Muscle layer of colon (tissue), 2 donors: ENCODE measurements around the gene OTOA.
"Not testable (repeated sequence)": the region's sequence is repeated elsewhere in the genome, so short reads cannot be mapped to it uniquely, and the experiment has no call there.

Experiments
- H3K27ac ChIP-seq: one replicate; pipeline ENCODE4 v1.7.0; 2013; ENCODE audit warnings: low read depth, mild to moderate bottlenecking, low read length, moderate library complexity
- H3K27me3 ChIP-seq, 2 donors: one replicate each; pipeline ENCODE4 v1.7.0; 2013; ENCODE audit warnings: low read length in 2 of 2, mild to moderate bottlenecking in 2 of 2; ENCODE audit not compliant: insufficient read depth in 2 of 2, control insufficient read depth in 1 of 2
- H3K36me3 ChIP-seq: one replicate; pipeline ENCODE4 v1.7.0; 2013; ENCODE audit warnings: mild to moderate bottlenecking, low read length; ENCODE audit not compliant: insufficient read depth
- H3K4me1 ChIP-seq: one replicate; pipeline ENCODE4 v1.7.0; 2013; ENCODE audit warnings: mild to moderate bottlenecking, low read length; ENCODE audit not compliant: insufficient read depth
- H3K4me3 ChIP-seq, 2 donors: one replicate each; pipeline ENCODE4 v1.7.0; 2013; ENCODE audit warnings: low read length in 2 of 2, low read depth in 1 of 2, mild to moderate bottlenecking in 1 of 2, moderate library complexity in 1 of 2
- H3K9ac ChIP-seq: one replicate; pipeline ENCODE4 v1.7.0; 2013; ENCODE audit warnings: low read length
- H3K9me3 ChIP-seq: one replicate; pipeline ENCODE4 v1.7.0; 2013; ENCODE audit warnings: mild to moderate bottlenecking, low read length
- donor health status: abdominal sarcoma.
- donor health status: Adenocarcinoma of cecum.

OTOA gene

GRCh38 chr16:21654466-21654865 lies 9.3 kb upstream of the OTOA start:
- Histone ChIP-seq H3K4me3 (no peak overlapping the region), H3K27ac (no peak overlapping the region), H3K27me3 (no peaks in the 10 kb centered on the region), H3K4me1 (no peaks in the 10 kb centered on the region), H3K36me3 (peaks cover 13% of the 10 kb centered on the region), H3K9ac (no peak overlapping the region), H3K9me3 (no peaks in the 10 kb centered on the region)

- peaks cover 13% of the 10 kb centered on the region for H3K36me3 ChIP-seq
- no peaks in the 10 kb centered on the region for H3K27me3 ChIP-seq
- H3K9ac ChIP-seq = no peak overlapping the region
- no peaks in the 10 kb centered on the region for H3K9me3 ChIP-seq
- no peak overlapping the region for H3K27ac ChIP-seq
- no peak overlapping the region for H3K4me3 ChIP-seq
- no peaks in the 10 kb centered on the region for H3K4me1 ChIP-seq
Observed at GRCh38 chr16:21654881-21655280, 8.9 kb upstream of the OTOA start.

GRCh38 chr16:21656795-21657768 lies 6.7 kb upstream of the OTOA start:
- Histone ChIP-seq H3K9ac (no peak overlapping the region), H3K4me3 (no peak overlapping the region), H3K36me3 (peaks cover 13% of the 10 kb centered on the region), H3K27ac (no peak overlapping the region), H3K27me3 (no peaks in the 10 kb centered on the region), H3K9me3 (no peaks in the 10 kb centered on the region), H3K4me1 (no peaks in the 10 kb centered on the region)

- H3K36me3 ChIP-seq = peaks cover 13% of the 10 kb centered on the region
- H3K27ac ChIP-seq = no peak overlapping the region
- H3K9me3 ChIP-seq = no peaks in the 10 kb centered on the region
- no peak overlapping the region for H3K4me3 ChIP-seq
- no peaks in the 10 kb centered on the region for H3K27me3 ChIP-seq
- H3K4me1 ChIP-seq = no peaks in the 10 kb centered on the region
- H3K9ac ChIP-seq = no peak overlapping the region
Observed at GRCh38 chr16:21659124-21659523, 4.6 kb upstream of the OTOA start.

GRCh38 chr16:21664801-21665492 lies 1.2 kb downstream of the OTOA start:
- Histone ChIP-seq H3K9me3 (no peaks in the 10 kb centered on the region), H3K36me3 (no peaks in the 10 kb centered on the region), H3K9ac (no peak overlapping the region), H3K4me3 (no peak overlapping the region), H3K27ac (no peak overlapping the region), H3K27me3 (peaks cover 5 to 6% of the 10 kb centered on the region in 2 donors), H3K4me1 (no peaks in the 10 kb centered on the region)

- H3K27ac ChIP-seq = no peak overlapping the region
- peaks cover 5 to 6% of the 10 kb centered on the region in 2 donors for H3K27me3 ChIP-seq
- H3K36me3 ChIP-seq = no peaks in the 10 kb centered on the region
- H3K4me3 ChIP-seq = no peak overlapping the region
- H3K9ac ChIP-seq = no peak overlapping the region
- H3K9me3 ChIP-seq = no peaks in the 10 kb centered on the region
- H3K4me1 ChIP-seq = no peaks in the 10 kb centered on the region
Observed at GRCh38 chr16:21666772-21667171, 3.0 kb downstream of the OTOA start.

GRCh38 chr16:21667575-21667974 lies 3.8 kb downstream of the OTOA start:
- no peaks in the 10 kb centered on the region for H3K9me3 ChIP-seq
- H3K9ac ChIP-seq = no peak overlapping the region
- H3K27ac ChIP-seq = no peak overlapping the region
- no peaks in the 10 kb centered on the region for H3K36me3 ChIP-seq
- H3K4me1 ChIP-seq = no peaks in the 10 kb centered on the region
- no peak overlapping the region for H3K4me3 ChIP-seq
- H3K27me3 ChIP-seq = peaks cover 5 to 6% of the 10 kb centered on the region in 2 donors

- Histone ChIP-seq H3K36me3 (no peaks in the 10 kb centered on the region), H3K27ac (no peak overlapping the region), H3K9me3 (no peaks in the 10 kb centered on the region), H3K4me1 (no peaks in the 10 kb centered on the region), H3K9ac (no peak overlapping the region), H3K4me3 (no peak overlapping the region), H3K27me3 (no peaks in the 10 kb centered on the region)
Observed at GRCh38 chr16:21673469-21673868, 9.7 kb downstream of the OTOA start.

- not testable (repeated sequence) for H3K27ac ChIP-seq, H3K36me3 ChIP-seq, H3K4me3 ChIP-seq, H3K9me3 ChIP-seq, H3K4me1 ChIP-seq, H3K27me3 ChIP-seq, H3K9ac ChIP-seq
Observed at GRCh38 chr16:21674456-21674855, 10.7 kb downstream of the OTOA start.

- not testable (repeated sequence) for H3K27ac ChIP-seq, H3K4me1 ChIP-seq, H3K27me3 ChIP-seq, H3K36me3 ChIP-seq, H3K4me3 ChIP-seq, H3K9ac ChIP-seq, H3K9me3 ChIP-seq
Observed at GRCh38 chr16:21680714-21681113, 16.9 kb downstream of the OTOA start.

GRCh38 chr16:21683184-21683583 lies 19.4 kb downstream of the OTOA start:
- Histone ChIP-seq H3K9me3 (no peaks in the 10 kb centered on the region), H3K9ac (no peak overlapping the region), H3K27ac (no peak overlapping the region), H3K27me3 (no peaks in the 10 kb centered on the region), H3K4me3 (no peak overlapping the region), H3K36me3 (no peaks in the 10 kb centered on the region), H3K4me1 (no peaks in the 10 kb centered on the region)
